GM12874 (cell line): ENCODE results near the gene ARVCF.

ENCODE experiments used
- TF ChIP-seq, protein P1 (sequence below): IDR thresholded peaks from 2 replicates; pipeline ENCODE4 v1.5.1; 2011; ENCODE audit warnings: low read depth, mild to moderate bottlenecking, control low read depth, low read length, moderate library complexity; ENCODE audit not compliant: insufficient read depth

The ARVCF gene

DNA sequence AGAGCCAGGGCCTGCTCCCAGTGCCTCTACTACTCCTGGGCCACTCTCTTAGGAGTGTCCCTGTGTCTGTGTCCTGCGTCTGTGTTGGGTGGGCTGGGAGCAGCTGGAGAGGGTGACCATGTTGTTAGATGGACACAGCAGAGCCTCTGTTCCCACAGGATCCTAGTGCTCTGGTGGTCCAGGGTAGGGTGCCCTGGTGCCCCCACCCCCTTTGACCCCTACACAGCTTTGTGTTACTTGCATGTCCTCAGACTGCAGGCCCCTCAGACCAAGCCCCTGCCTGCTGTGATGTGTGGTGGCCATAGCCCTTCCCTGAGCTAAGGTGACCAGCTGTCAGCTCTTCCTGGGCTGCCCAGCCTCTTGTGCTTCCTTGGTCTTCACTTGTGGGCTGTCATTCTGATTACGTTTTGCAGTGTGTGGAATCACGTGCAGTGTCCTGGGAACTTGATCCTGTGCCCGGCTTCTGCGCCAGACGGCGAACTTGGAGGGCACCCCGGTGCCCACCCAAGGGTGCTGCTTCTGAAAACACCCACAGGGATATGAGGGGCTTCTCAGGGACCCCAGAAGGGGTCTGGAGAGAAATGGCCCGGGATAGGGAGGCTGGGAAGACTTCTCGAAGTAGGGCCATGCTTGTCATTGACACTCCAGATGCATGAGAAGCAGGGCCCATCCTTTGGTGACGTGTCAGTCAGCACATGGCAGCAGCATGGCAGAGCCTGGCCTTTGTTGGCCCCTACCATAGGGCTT is 5.8 kb upstream of the ARVCF start:
- TF ChIP-seq, protein P1, sequence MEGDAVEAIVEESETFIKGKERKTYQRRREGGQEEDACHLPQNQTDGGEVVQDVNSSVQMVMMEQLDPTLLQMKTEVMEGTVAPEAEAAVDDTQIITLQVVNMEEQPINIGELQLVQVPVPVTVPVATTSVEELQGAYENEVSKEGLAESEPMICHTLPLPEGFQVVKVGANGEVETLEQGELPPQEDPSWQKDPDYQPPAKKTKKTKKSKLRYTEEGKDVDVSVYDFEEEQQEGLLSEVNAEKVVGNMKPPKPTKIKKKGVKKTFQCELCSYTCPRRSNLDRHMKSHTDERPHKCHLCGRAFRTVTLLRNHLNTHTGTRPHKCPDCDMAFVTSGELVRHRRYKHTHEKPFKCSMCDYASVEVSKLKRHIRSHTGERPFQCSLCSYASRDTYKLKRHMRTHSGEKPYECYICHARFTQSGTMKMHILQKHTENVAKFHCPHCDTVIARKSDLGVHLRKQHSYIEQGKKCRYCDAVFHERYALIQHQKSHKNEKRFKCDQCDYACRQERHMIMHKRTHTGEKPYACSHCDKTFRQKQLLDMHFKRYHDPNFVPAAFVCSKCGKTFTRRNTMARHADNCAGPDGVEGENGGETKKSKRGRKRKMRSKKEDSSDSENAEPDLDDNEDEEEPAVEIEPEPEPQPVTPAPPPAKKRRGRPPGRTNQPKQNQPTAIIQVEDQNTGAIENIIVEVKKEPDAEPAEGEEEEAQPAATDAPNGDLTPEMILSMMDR: no peak

DNA sequence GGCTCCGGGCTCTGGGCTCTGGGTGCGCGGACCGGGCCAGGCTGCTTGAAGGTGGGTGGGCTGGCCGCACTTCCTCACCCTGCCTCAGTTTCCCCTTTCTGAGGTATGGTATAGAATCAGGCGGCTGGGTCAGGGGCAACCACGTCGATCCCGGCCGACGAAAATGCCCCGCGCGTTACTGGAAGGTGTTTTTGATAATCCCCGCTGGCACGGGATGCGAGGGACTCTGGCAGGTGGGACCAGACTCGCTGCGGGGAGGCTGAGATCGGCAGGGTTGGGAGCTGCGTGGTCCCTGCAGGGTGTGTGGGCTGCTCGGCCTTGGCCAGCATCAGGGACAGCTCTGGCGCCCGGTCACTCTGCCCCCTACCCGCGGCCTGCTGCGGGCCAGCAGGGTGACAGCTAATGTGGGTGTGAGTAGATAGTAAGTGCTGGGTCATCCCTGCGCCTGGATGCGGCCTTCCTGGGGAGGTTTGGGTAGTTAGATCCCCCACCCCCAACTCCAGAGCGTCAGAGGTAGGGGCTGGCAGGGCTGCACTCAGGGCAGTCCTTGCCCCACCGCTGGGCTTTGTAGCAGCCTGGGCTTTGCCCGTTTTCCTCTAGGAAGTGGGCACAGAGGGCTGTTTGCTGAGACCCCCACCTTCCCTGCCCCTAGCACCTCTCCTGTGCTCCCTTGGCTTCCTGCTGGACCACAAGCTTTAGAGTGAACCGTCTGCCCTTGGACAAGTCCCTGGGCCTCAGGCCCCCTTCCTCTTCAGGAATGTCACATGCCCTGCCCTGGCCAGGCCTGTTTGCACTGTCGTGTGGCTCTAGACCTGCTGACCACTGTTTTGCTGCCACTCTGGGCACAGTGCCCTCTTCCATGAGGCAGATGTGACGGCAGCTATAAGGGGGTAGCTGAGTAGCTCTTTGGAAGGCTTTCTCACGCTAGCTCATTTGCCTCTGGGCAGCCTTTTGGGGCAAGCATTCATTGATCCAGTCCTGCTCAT is 4.9 kb upstream of the ARVCF start:
- TF ChIP-seq, protein P1: no peak

DNA sequence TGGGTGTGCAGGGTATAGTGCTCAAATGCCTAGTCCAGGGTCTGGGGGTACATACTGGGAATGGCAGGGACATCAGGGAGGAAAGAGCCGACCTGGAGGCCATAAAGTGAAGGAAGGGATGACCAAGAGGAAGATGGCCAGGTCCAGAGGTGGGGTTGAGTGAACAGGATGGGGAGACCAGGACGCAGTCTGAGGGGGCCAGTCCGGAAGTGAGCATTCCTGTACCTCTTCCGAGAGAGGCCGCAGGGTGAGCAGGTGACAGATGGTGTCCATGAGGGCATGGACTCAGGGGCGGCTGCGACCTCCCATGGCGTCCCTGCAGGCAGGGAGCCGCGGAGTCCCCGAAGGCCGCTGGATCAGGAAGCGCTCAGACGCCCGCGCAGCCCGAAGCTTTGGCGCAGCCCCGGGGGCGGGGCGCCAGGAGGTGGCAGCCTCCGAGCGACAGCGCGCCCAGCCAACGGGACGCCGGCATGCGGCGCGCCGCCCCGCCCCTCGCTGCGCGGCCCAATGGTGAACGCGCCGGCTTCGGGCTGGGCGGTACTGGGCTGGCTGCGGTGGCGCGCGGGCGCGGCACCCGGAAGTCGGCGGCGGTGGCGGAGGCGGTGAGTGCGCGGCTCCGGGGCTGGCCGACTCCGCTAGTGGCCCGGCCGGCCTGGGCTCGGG is 4.0 kb upstream of the ARVCF start, which contains the start of gene TANGO2:
Gene TANGO2, plus strand, starts transcription at position 578 of the 663 bp plus-strand sequence. CDS start 15,689 bp downstream, outside the sequence.
- TF ChIP-seq, protein P1: no peak

DNA sequence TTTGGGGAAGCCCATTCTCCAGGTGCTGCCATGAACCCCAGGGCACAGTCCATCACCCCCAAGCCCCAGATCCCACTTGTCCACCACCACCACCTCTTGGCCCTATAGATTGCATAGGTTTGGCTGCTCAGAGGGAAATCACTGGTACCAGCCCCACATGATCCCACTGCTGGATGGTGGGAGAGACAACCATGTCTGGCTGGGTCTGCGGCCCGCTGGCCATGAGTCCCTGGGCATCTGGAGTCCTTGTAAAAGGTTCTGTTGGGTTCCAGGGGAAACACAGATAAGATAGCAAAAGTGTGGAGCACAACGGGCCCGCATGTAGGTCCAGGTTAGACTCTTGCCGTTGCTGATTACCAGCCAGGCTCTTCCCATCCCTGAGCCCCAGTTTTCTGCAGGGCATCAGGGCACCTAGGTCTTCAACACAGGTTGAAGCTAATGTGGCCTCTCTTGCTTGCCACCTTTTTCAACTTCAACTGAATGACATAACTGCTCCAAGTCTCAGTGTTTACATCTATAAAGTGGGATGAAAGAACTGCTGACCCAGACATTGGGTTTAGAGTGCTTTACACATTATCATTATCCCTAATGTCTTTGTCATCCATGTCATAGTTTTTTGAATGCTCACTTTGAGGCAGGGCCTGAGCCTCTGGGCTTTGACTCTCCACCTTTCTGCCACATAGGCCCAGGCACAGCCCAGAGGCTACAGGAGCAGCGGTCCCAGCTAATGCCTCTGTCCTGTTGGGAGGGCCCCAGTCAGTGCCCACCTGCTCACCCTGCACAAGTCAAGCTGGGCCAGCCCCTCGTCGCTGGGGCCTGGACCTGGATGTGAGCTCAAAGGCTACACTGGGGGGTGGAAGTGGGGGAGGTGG is 3.3 kb upstream of the ARVCF start:
- TF ChIP-seq, protein P1: no peak

DNA sequence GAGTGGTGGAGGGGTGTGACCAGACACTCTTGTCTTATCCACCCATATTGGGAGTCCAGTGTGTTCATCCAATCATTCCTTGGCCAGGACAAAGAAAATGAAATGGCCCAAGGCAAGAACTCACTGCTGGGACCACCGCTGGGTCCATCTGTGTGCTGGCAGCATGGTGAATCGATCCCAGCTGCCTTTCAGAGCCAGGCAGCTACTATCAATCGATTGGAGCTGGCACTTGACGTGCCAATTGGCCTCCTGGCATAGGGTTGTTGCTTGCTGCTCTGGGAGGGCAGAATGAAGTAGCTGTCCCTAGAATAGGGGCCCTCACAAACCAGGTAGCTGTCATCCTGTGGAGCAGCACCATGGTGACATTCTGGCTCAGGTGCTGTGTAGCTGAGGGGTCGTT is 1.4 kb upstream of the ARVCF start:
- TF ChIP-seq, protein P1: no peak

DNA sequence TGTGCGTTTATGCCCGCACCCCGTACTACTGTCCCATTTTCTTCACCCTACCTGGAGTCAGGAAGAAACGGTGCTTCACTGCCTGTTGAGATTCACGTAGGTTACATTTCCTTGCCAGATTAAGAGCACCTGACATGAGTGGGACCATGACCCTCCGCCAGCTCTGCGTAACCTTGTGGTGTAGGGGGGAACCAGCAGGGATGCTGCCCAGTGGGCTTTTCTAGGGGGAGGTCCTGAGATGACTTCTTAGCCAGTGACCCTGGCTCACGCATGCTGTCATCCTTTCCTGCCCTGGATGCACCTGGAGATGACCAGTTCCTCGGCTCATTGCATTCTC is 967 bp upstream of the ARVCF start:
- TF ChIP-seq, protein P1: no peak
